HT1080 (cell line): ENCODE results near the gene APOO. TPM values are rescaled to one million over a fixed set of nuclear protein-coding genes. Genes with fewer than 3 reads are reported as not detected.

Experiments used
- DNase-seq: peaks from one replicate; pipeline ENCODE4 v3.0.0-alpha.2; 2015; ENCODE audit warnings: low read depth
- total RNA-seq: library from RNA; depleted of rRNA; stranded (reverse); fragments of >200 nt; shearing (Covaris generic); gene quantifications from 2 replicates; pipeline ENCODE4 v1.2.3, GENCODE V29; 2014

Gene APOO
- total RNA-seq, 1 experiment from 2014 or later: 27.7 TPM

GRCh38 chrX:23820235-23820782 is 87.4 kb downstream of the APOO start:
- peak; percentile 44 for DNase-seq

GRCh38 chrX:23819385-23820234 is 88.1 kb downstream of the APOO start:
- DNase-seq: no peak

GRCh38 chrX:23817979-23818336 is 89.8 kb downstream of the APOO start:
- DNase-seq: no peak

GRCh38 chrX:23816179-23816578 is 91.6 kb downstream of the APOO start:
- DNase-seq: no peak

GRCh38 chrX:23815376-23815775 is 92.4 kb downstream of the APOO start:
- no peak for DNase-seq

GRCh38 chrX:23813808-23814207 is 93.9 kb downstream of the APOO start:
- no peak for DNase-seq

GRCh38 chrX:23811656-23812055 is 96.1 kb downstream of the APOO start:
- DNase-seq: no peak

GRCh38 chrX:23811108-23811651 is 96.6 kb downstream of the APOO start:
- DNase-seq: no peak

- DNase-seq: no peak
These were observed 97.5 kb downstream of the APOO start for GRCh38 chrX:23810279-23810678.

GRCh38 chrX:23805389-23805788 is 102.3 kb downstream of the APOO start:
- no peak for DNase-seq

GRCh38 chrX:23804578-23804977 is 103.2 kb downstream of the APOO start:
- DNase-seq: no peak

- DNase-seq: peak; percentile 61
These were observed 103.8 kb downstream of the APOO start for GRCh38 chrX:23803931-23804381.

- no peak for DNase-seq
These were observed 105.3 kb downstream of the APOO start for GRCh38 chrX:23802431-23802830.

GRCh38 chrX:23799469-23800065 is 108.2 kb downstream of the APOO start:
- DNase-seq: no peak

- DNase-seq: no peak
These were observed 110.2 kb downstream of the APOO start for GRCh38 chrX:23797371-23798128.

GRCh38 chrX:23795221-23795620 is 112.5 kb downstream of the APOO start:
- no peak for DNase-seq

- DNase-seq: no peak
These were observed 114.7 kb downstream of the APOO start for GRCh38 chrX:23792861-23793553.

GRCh38 chrX:23790155-23790497 is 117.6 kb downstream of the APOO start:
- DNase-seq: no peak

GRCh38 chrX:23789386-23790154 is 118.2 kb downstream of the APOO start:
- DNase-seq: no peak

- no peak for DNase-seq
These were observed 118.8 kb downstream of the APOO start for GRCh38 chrX:23788946-23789345.
